SJSA1 (cell line): ENCODE results near the gene PID1. TPM values are rescaled to one million over a fixed set of nuclear protein-coding genes. Genes with fewer than 3 reads are reported as not detected.
"Not testable (repeated sequence)": the region's sequence is repeated elsewhere in the genome, so short reads cannot be mapped to it uniquely, and the experiment has no call there.

Experiments used
- DNase-seq, 2 experiments: peaks; one replicate each; pipeline ENCODE4 v3.0.0-alpha.2; 2015 to 2020; ENCODE audit warnings: low spot score in 2 of 2, low read depth in 1 of 2
- H3K27ac ChIP-seq: fragments of 250-450 bp; sonication (Bioruptor Pico); 2 replicates; pipeline ENCODE4 v1.5.1; 2020; ENCODE audit warnings: mild to moderate bottlenecking, moderate library complexity
- H3K27me3 ChIP-seq: fragments of 250-450 bp; sonication (Bioruptor Pico); replicated peaks from 2 replicates; pipeline ENCODE4 v1.5.1; 2020; ENCODE audit warnings: mild to moderate bottlenecking, moderate library complexity
- H3K36me3 ChIP-seq: fragments of 250-450 bp; sonication (Bioruptor Pico); 2 replicates; pipeline ENCODE4 v1.5.1; 2020; ENCODE audit warnings: mild to moderate bottlenecking
- H3K4me1 ChIP-seq: fragments of 250-450 bp; sonication (Bioruptor Pico); replicated peaks from 2 replicates; pipeline ENCODE4 v1.6.1; 2021; ENCODE audit warnings: mild to moderate bottlenecking
- H3K4me3 ChIP-seq: fragments of 250-450 bp; sonication (Bioruptor Pico); 2 replicates; pipeline ENCODE4 v1.5.1; 2020; ENCODE audit warnings: mild to moderate bottlenecking
- H3K9me3 ChIP-seq: fragments of 250-450 bp; sonication (Bioruptor Pico); replicated peaks from 2 replicates; pipeline ENCODE4 v1.5.1; 2020; ENCODE audit warnings: mild to moderate bottlenecking
- total RNA-seq: library from RNA; depleted of rRNA; stranded (reverse); fragments of >200 nt; shearing (Covaris generic); gene quantifications from 2 replicates; pipeline ENCODE4 v1.2.3, GENCODE V29; 2014

Gene PID1
- total RNA-seq, 1 experiment from 2014 or later = 0.18 TPM

- not testable (repeated sequence) for H3K9me3 ChIP-seq, DNase-seq, H3K27ac ChIP-seq
Measured at GRCh38 chr2:229187123-229187522, 84.0 kb downstream of the PID1 start.

GRCh38 chr2:229181641-229182040 lies 89.4 kb downstream of the PID1 start:
- Histone ChIP-seq H3K27me3 (no peaks in the 10 kb centered on the region), H3K36me3 (no peaks in the 10 kb centered on the region), H3K9me3 (0 out of 2 replicates have a peak, but pooled peaks cover 3% of the 10 kb centered on the region), H3K27ac (no peak overlapping the region), H3K4me1 (no peaks in the 10 kb centered on the region), H3K4me3 (no peak overlapping the region)
- no peak for DNase-seq

More at GRCh38 chr2:229187123-229187522, 84.0 kb downstream of the PID1 start:
- not testable (repeated sequence) for H3K4me3 ChIP-seq, H3K36me3 ChIP-seq, H3K27me3 ChIP-seq, H3K4me1 ChIP-seq

GRCh38 chr2:229180658-229181057 lies 90.4 kb downstream of the PID1 start:
- Histone ChIP-seq H3K9me3 (0 out of 2 replicates have a peak, but pooled peaks cover 3% of the 10 kb centered on the region), H3K36me3 (no peaks in the 10 kb centered on the region), H3K27me3 (no peaks in the 10 kb centered on the region), H3K27ac (no peak overlapping the region), H3K4me1 (no peaks in the 10 kb centered on the region), H3K4me3 (no peak overlapping the region)
- no peak for DNase-seq

GRCh38 chr2:229179628-229180027 lies 91.5 kb downstream of the PID1 start:
- H3K9me3 ChIP-seq = 0 out of 2 replicates have a peak, but pooled peaks cover 3% of the 10 kb centered on the region
- H3K27me3 ChIP-seq = no peaks in the 10 kb centered on the region
- no peak for DNase-seq
- no peak overlapping the region for H3K4me3 ChIP-seq
- no peaks in the 10 kb centered on the region for H3K4me1 ChIP-seq
- no peak overlapping the region for H3K27ac ChIP-seq
- no peaks in the 10 kb centered on the region for H3K36me3 ChIP-seq

- DNase-seq = no peak
- Histone ChIP-seq H3K4me3 (no peak overlapping the region), H3K27me3 (no peaks in the 10 kb centered on the region), H3K9me3 (0 out of 2 replicates have a peak, but pooled peaks cover 3% of the 10 kb centered on the region), H3K36me3 (no peaks in the 10 kb centered on the region), H3K27ac (no peak overlapping the region), H3K4me1 (no peaks in the 10 kb centered on the region)
Measured at GRCh38 chr2:229178706-229179105, 92.4 kb downstream of the PID1 start.

GRCh38 chr2:229178117-229178516 lies 93.0 kb downstream of the PID1 start:
- Histone ChIP-seq H3K27ac (no peak overlapping the region), H3K36me3 (no peaks in the 10 kb centered on the region), H3K4me1 (no peaks in the 10 kb centered on the region), H3K4me3 (no peak overlapping the region), H3K9me3 (peaks cover 3% of the 10 kb centered on the region; the same call in 1 of the 2 replicates), H3K27me3 (no peaks in the 10 kb centered on the region)
- no peak for DNase-seq

- H3K9me3 ChIP-seq = no peaks in the 10 kb centered on the region; the same call in 1 of the 2 replicates
- no peak overlapping the region for H3K27ac ChIP-seq
- no peaks in the 10 kb centered on the region for H3K36me3 ChIP-seq
- H3K4me3 ChIP-seq = no peak overlapping the region
- no peak for DNase-seq
- no peaks in the 10 kb centered on the region for H3K4me1 ChIP-seq
- H3K27me3 ChIP-seq = no peaks in the 10 kb centered on the region
Measured at GRCh38 chr2:229176136-229176535, 95.0 kb downstream of the PID1 start.

GRCh38 chr2:229175497-229175863 lies 95.6 kb downstream of the PID1 start:
- Histone ChIP-seq H3K27ac (no peak overlapping the region), H3K36me3 (no peaks in the 10 kb centered on the region)

GRCh38 chr2:229174794-229175496 lies 96.1 kb downstream of the PID1 start:
- H3K27me3 ChIP-seq = no peaks in the 10 kb centered on the region
- DNase-seq = no peak
- no peak overlapping the region for H3K27ac ChIP-seq
- no peaks in the 10 kb centered on the region; the same call in 1 of the 2 replicates for H3K9me3 ChIP-seq
- no peak overlapping the region for H3K4me3 ChIP-seq
- no peaks in the 10 kb centered on the region for H3K4me1 ChIP-seq
- no peaks in the 10 kb centered on the region for H3K36me3 ChIP-seq

More at GRCh38 chr2:229175497-229175863, 95.6 kb downstream of the PID1 start:
- DNase-seq = no peak
- H3K9me3 ChIP-seq = no peaks in the 10 kb centered on the region; the same call in 1 of the 2 replicates
- H3K4me1 ChIP-seq = no peaks in the 10 kb centered on the region
- no peaks in the 10 kb centered on the region for H3K27me3 ChIP-seq
- H3K4me3 ChIP-seq = no peak overlapping the region

- H3K27ac ChIP-seq = no peak overlapping the region
- no peak for DNase-seq
- H3K4me1 ChIP-seq = no peaks in the 10 kb centered on the region
- no peak overlapping the region for H3K4me3 ChIP-seq
- H3K27me3 ChIP-seq = no peaks in the 10 kb centered on the region
- no peaks in the 10 kb centered on the region for H3K36me3 ChIP-seq
- H3K9me3 ChIP-seq = no peaks in the 10 kb centered on the region; the same call in 1 of the 2 replicates
Measured at GRCh38 chr2:229173825-229174359, 97.2 kb downstream of the PID1 start.

GRCh38 chr2:229170916-229171315 lies 100.2 kb downstream of the PID1 start:
- H3K9me3 ChIP-seq = no peaks in the 10 kb centered on the region; the same call in none of the 2 replicates
- H3K27me3 ChIP-seq = no peaks in the 10 kb centered on the region
- DNase-seq = no peak
- no peaks in the 10 kb centered on the region for H3K36me3 ChIP-seq
- H3K27ac ChIP-seq = no peak overlapping the region
- H3K4me3 ChIP-seq = no peak overlapping the region
- no peaks in the 10 kb centered on the region for H3K4me1 ChIP-seq

- Histone ChIP-seq H3K9me3 (no peaks in the 10 kb centered on the region; the same call in none of the 2 replicates), H3K27ac (no peak overlapping the region)
- no peak for DNase-seq
Measured at GRCh38 chr2:229170171-229170570, 100.9 kb downstream of the PID1 start.

GRCh38 chr2:229169751-229170150 lies 101.3 kb downstream of the PID1 start:
- no peak overlapping the region for H3K27ac ChIP-seq
- no peak for DNase-seq

More at GRCh38 chr2:229170171-229170570, 100.9 kb downstream of the PID1 start:
- no peaks in the 10 kb centered on the region for H3K27me3 ChIP-seq
- no peaks in the 10 kb centered on the region for H3K4me1 ChIP-seq
- H3K36me3 ChIP-seq = no peaks in the 10 kb centered on the region
- H3K4me3 ChIP-seq = no peak overlapping the region

GRCh38 chr2:229164545-229165249 lies 106.4 kb downstream of the PID1 start:
- H3K4me3 ChIP-seq = no peak overlapping the region
- H3K9me3 ChIP-seq = peaks cover 3% of the 10 kb centered on the region; the same call in 1 of the 2 replicates
- H3K36me3 ChIP-seq = no peaks in the 10 kb centered on the region
- H3K27me3 ChIP-seq = no peaks in the 10 kb centered on the region
- DNase-seq = no peak
- H3K4me1 ChIP-seq = no peaks in the 10 kb centered on the region
- H3K27ac ChIP-seq = no peak overlapping the region

More at GRCh38 chr2:229169751-229170150, 101.3 kb downstream of the PID1 start:
- Histone ChIP-seq H3K4me3 (no peak overlapping the region), H3K4me1 (no peaks in the 10 kb centered on the region), H3K27me3 (no peaks in the 10 kb centered on the region), H3K9me3 (no peaks in the 10 kb centered on the region; the same call in none of the 2 replicates), H3K36me3 (no peaks in the 10 kb centered on the region)
